SU-DHL-6 (cell line): ENCODE data around the gene TC2N.

Experiments
- H2AFZ ChIP-seq: fragments of 200-600 bp; sonication (generic); 2 replicates; pipeline ENCODE4 v1.6.1; 2014; ENCODE audit warnings: low read depth, mild to moderate bottlenecking, moderate library complexity, mixed read lengths, antibody characterized with exemption, low read length; ENCODE audit not compliant: severe bottlenecking
- H3F3A ChIP-seq: fragments of 200-600 bp; shearing (Covaris generic); 2 replicates; pipeline ENCODE4 v1.6.0; 2016; ENCODE audit warnings: antibody characterized with exemption, mild to moderate bottlenecking; ENCODE audit not compliant: insufficient read depth
- H3K27ac ChIP-seq: fragments of 200-600 bp; sonication (generic); 2 replicates; pipeline ENCODE4 v1.5.1; 2016; ENCODE audit warnings: low read depth, mild to moderate bottlenecking, low read length, moderate library complexity, mixed read lengths
- H3K27me3 ChIP-seq: fragments of 200-600 bp; sonication (generic), shearing (Covaris generic); 2 replicates; pipeline ENCODE4 v1.6.0; 2014; ENCODE audit warnings: mild to moderate bottlenecking, low read length
- H3K36me3 ChIP-seq: fragments of 200-600 bp; sonication (generic); 2 replicates; pipeline ENCODE4 v1.6.1; 2014; ENCODE audit warnings: mild to moderate bottlenecking, low read length, mixed read lengths
- H3K4me2 ChIP-seq: fragments of 300-600, 200-600 bp; shearing (Covaris generic), sonication (generic); 2 replicates; pipeline ENCODE4 v1.6.0; 2014; ENCODE audit warnings: low read length, low read depth, mild to moderate bottlenecking; ENCODE audit not compliant: poor library complexity, severe bottlenecking
- H3K4me3 ChIP-seq: fragments of 200-600 bp; sonication (generic); 2 replicates; pipeline ENCODE4 v1.5.1; 2014; ENCODE audit warnings: antibody characterized with exemption, low read length, mild to moderate bottlenecking, mixed read lengths; ENCODE audit not compliant: insufficient read depth, poor library complexity, severe bottlenecking
- H3K79me2 ChIP-seq: fragments of 200-600 bp; sonication (generic); 2 replicates; pipeline ENCODE4 v1.6.1; 2014; ENCODE audit warnings: mild to moderate bottlenecking, low read length, moderate library complexity; ENCODE audit not compliant: insufficient read depth
- H3K9ac ChIP-seq: fragments of 200-600 bp; sonication (generic); 2 replicates; pipeline ENCODE4 v1.7.0; 2014; ENCODE audit warnings: mild to moderate bottlenecking, low read length
- H3K9me2 ChIP-seq: fragments of 200-600 bp; sonication (generic); replicated peaks from 2 replicates; pipeline ENCODE4 v1.6.1; 2014; ENCODE audit warnings: low read length; ENCODE audit not compliant: insufficient read depth
- H3K9me3 ChIP-seq: fragments of 200-600 bp; sonication (generic); 2 replicates; pipeline ENCODE4 v1.6.1; 2014; ENCODE audit warnings: low read length, mixed read lengths; ENCODE audit not compliant: insufficient read depth
- H4K20me1 ChIP-seq: fragments of 200-600 bp; sonication (generic); 2 replicates; pipeline ENCODE4 v1.6.1; 2014; ENCODE audit warnings: low read depth, mild to moderate bottlenecking, antibody characterized with exemption, low read length, moderate library complexity, mixed read lengths
- CTCF ChIP-seq: fragments of 200-600 bp; sonication (generic); IDR thresholded peaks from one replicate; pipeline ENCODE4 v1.5.1; 2017; ENCODE audit warnings: antibody characterized with exemption, mild to moderate bottlenecking, low read length, moderate library complexity; ENCODE audit not compliant: insufficient read depth, poor library complexity, severe bottlenecking
- EZH2phosphoT487 ChIP-seq: fragments of 200-600 bp; sonication (generic), shearing (Covaris generic); conservative IDR thresholded peaks from 2 replicates; pipeline ENCODE4 v1.6.1; 2018; ENCODE audit warnings: mild to moderate bottlenecking, antibody characterized with exemption, low read length, moderate library complexity, mixed read lengths

The TC2N gene

GRCh38 chr14:91835920-91836843 lies 31.2 kb downstream of the TC2N start:
- Histone ChIP-seq H3K9me2 (no peaks in the 10 kb centered on the region), H3K4me2 (peak overlapping the region; percentile 91), H3K36me3 (no peaks in the 10 kb centered on the region), H3K79me2 (no peaks in the 10 kb centered on the region), H3F3A (no peaks in the 10 kb centered on the region), H4K20me1 (no peaks in the 10 kb centered on the region), H2AFZ (peak overlapping the region; percentile 93), H3K9me3 (0 out of 2 replicates have a peak, but pooled peaks cover 4% of the 10 kb centered on the region), H3K27ac (no peak overlapping the region), H3K27me3 (no peaks in the 10 kb centered on the region), H3K4me3 (peak overlapping the region; percentile 68), H3K9ac (peak overlapping the region; percentile 48)
- TF ChIP-seq CTCF (no peak), EZH2phosphoT487 (no peak)

GRCh38 chr14:91835197-91835919 lies 32.0 kb downstream of the TC2N start:
- Histone ChIP-seq H3K4me3 (no peak overlapping the region), H2AFZ (no peak overlapping the region), H3K27ac (no peak overlapping the region)

GRCh38 chr14:91834571-91834970 lies 32.8 kb downstream of the TC2N start:
- no peak overlapping the region for H2AFZ ChIP-seq
- 0 out of 2 replicates have a peak, but pooled peaks cover under 1% of the 10 kb centered on the region for H3K9me3 ChIP-seq
- no peak overlapping the region for H3K9ac ChIP-seq
- H3K79me2 ChIP-seq, result no peaks in the 10 kb centered on the region
- no peaks in the 10 kb centered on the region; the same call in 1 of the 2 replicates for H3K27me3 ChIP-seq
- TF ChIP-seq EZH2phosphoT487, result no peak
- TF ChIP-seq CTCF, result no peak
- no peaks in the 10 kb centered on the region for H3F3A ChIP-seq
- no peak overlapping the region for H3K4me2 ChIP-seq
- H3K9me2 ChIP-seq, result no peaks in the 10 kb centered on the region
- H3K36me3 ChIP-seq, result no peaks in the 10 kb centered on the region
- H3K27ac ChIP-seq, result no peak overlapping the region
- no peaks in the 10 kb centered on the region for H4K20me1 ChIP-seq
- no peak overlapping the region for H3K4me3 ChIP-seq

More at GRCh38 chr14:91835197-91835919, 32.0 kb downstream of the TC2N start:
- H3K36me3 ChIP-seq, result no peaks in the 10 kb centered on the region
- H4K20me1 ChIP-seq, result no peaks in the 10 kb centered on the region
- H3K9me3 ChIP-seq, result 0 out of 2 replicates have a peak, but pooled peaks cover 4% of the 10 kb centered on the region
- TF ChIP-seq CTCF (no peak), EZH2phosphoT487 (no peak)
- no peaks in the 10 kb centered on the region for H3K27me3 ChIP-seq
- peak overlapping the region; percentile 91 for H3K4me2 ChIP-seq
- no peaks in the 10 kb centered on the region for H3F3A ChIP-seq
- H3K9ac ChIP-seq, result no peak overlapping the region
- H3K79me2 ChIP-seq, result no peaks in the 10 kb centered on the region
- H3K9me2 ChIP-seq, result no peaks in the 10 kb centered on the region
